SU-DHL-6 (cell line): ENCODE results near the gene DEFB113.

Source experiments
- H2AFZ ChIP-seq: fragments of 200-600 bp; sonication (generic); 2 replicates; pipeline ENCODE4 v1.6.1; 2014; ENCODE audit warnings: low read depth, mild to moderate bottlenecking, moderate library complexity, mixed read lengths, antibody characterized with exemption, low read length; ENCODE audit not compliant: severe bottlenecking
- H3F3A ChIP-seq: fragments of 200-600 bp; shearing (Covaris generic); 2 replicates; pipeline ENCODE4 v1.6.0; 2016; ENCODE audit warnings: antibody characterized with exemption, mild to moderate bottlenecking; ENCODE audit not compliant: insufficient read depth
- H3K27ac ChIP-seq: fragments of 200-600 bp; sonication (generic); 2 replicates; pipeline ENCODE4 v1.5.1; 2016; ENCODE audit warnings: low read depth, mild to moderate bottlenecking, low read length, moderate library complexity, mixed read lengths
- H3K27me3 ChIP-seq: fragments of 200-600 bp; sonication (generic), shearing (Covaris generic); 2 replicates; pipeline ENCODE4 v1.6.0; 2014; ENCODE audit warnings: mild to moderate bottlenecking, low read length
- H3K36me3 ChIP-seq: fragments of 200-600 bp; sonication (generic); 2 replicates; pipeline ENCODE4 v1.6.1; 2014; ENCODE audit warnings: mild to moderate bottlenecking, low read length, mixed read lengths
- H3K4me2 ChIP-seq: fragments of 300-600, 200-600 bp; shearing (Covaris generic), sonication (generic); 2 replicates; pipeline ENCODE4 v1.6.0; 2014; ENCODE audit warnings: low read length, low read depth, mild to moderate bottlenecking; ENCODE audit not compliant: poor library complexity, severe bottlenecking
- H3K4me3 ChIP-seq: fragments of 200-600 bp; sonication (generic); 2 replicates; pipeline ENCODE4 v1.5.1; 2014; ENCODE audit warnings: antibody characterized with exemption, low read length, mild to moderate bottlenecking, mixed read lengths; ENCODE audit not compliant: insufficient read depth, poor library complexity, severe bottlenecking
- H3K79me2 ChIP-seq: fragments of 200-600 bp; sonication (generic); 2 replicates; pipeline ENCODE4 v1.6.1; 2014; ENCODE audit warnings: mild to moderate bottlenecking, low read length, moderate library complexity; ENCODE audit not compliant: insufficient read depth
- H3K9ac ChIP-seq: fragments of 200-600 bp; sonication (generic); 2 replicates; pipeline ENCODE4 v1.7.0; 2014; ENCODE audit warnings: mild to moderate bottlenecking, low read length
- H3K9me2 ChIP-seq: fragments of 200-600 bp; sonication (generic); replicated peaks from 2 replicates; pipeline ENCODE4 v1.6.1; 2014; ENCODE audit warnings: low read length; ENCODE audit not compliant: insufficient read depth
- H3K9me3 ChIP-seq: fragments of 200-600 bp; sonication (generic); 2 replicates; pipeline ENCODE4 v1.6.1; 2014; ENCODE audit warnings: low read length, mixed read lengths; ENCODE audit not compliant: insufficient read depth
- H4K20me1 ChIP-seq: fragments of 200-600 bp; sonication (generic); 2 replicates; pipeline ENCODE4 v1.6.1; 2014; ENCODE audit warnings: low read depth, mild to moderate bottlenecking, antibody characterized with exemption, low read length, moderate library complexity, mixed read lengths
- CTCF ChIP-seq: fragments of 200-600 bp; sonication (generic); IDR thresholded peaks from one replicate; pipeline ENCODE4 v1.5.1; 2017; ENCODE audit warnings: antibody characterized with exemption, mild to moderate bottlenecking, low read length, moderate library complexity; ENCODE audit not compliant: insufficient read depth, poor library complexity, severe bottlenecking
- EZH2phosphoT487 ChIP-seq: fragments of 200-600 bp; sonication (generic), shearing (Covaris generic); conservative IDR thresholded peaks from 2 replicates; pipeline ENCODE4 v1.6.1; 2018; ENCODE audit warnings: mild to moderate bottlenecking, antibody characterized with exemption, low read length, moderate library complexity, mixed read lengths

Gene DEFB113

DNA sequence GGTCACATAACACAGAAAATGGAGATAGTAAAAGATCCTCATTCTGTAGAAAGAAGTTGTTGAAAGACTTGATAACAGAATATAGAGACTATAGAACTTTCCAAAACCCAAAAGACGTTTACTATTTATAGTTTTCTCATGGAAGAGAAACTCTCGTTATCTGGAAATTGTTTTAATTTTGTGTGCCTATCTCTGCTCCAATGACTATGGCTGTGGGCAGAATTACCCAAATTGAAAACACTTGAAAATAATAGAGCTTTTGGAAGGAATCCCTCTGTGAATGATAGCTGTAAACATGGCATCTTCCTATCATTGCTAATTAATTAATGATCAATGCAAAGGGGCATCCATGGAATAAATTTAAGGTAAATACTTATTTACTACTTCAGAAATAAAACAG, 5.4 kb downstream of the DEFB113 start, which contains the start of gene DEFB114:
Gene DEFB114 (minus strand): TSS at position 101 of the 400 bp plus-strand sequence. CDS start 59 bp downstream, at position 42.
- Histone ChIP-seq H3K9me3 (no peaks in the 10 kb centered on the region), H3K27ac (no peak within 1 kb of the TSS), H4K20me1 (peaks cover 2% of the 10 kb centered on the region; the same call in 1 of the 2 replicates), H3K4me2 (no peak within 1 kb of the TSS), H2AFZ (no peak within 1 kb of the TSS), H3K4me3 (no peak within 1 kb of the TSS), H3F3A (no peaks in the 10 kb centered on the region), H3K79me2 (no peaks in the 10 kb centered on the region), H3K27me3 (no peaks in the 10 kb centered on the region), H3K9me2 (no peaks in the 10 kb centered on the region), H3K36me3 (peaks cover 4% of the 10 kb centered on the region; the same call in 1 of the 2 replicates), H3K9ac (no peak within 1 kb of the TSS)
- TF ChIP-seq CTCF (no peak), EZH2phosphoT487 (no peak)

DNA sequence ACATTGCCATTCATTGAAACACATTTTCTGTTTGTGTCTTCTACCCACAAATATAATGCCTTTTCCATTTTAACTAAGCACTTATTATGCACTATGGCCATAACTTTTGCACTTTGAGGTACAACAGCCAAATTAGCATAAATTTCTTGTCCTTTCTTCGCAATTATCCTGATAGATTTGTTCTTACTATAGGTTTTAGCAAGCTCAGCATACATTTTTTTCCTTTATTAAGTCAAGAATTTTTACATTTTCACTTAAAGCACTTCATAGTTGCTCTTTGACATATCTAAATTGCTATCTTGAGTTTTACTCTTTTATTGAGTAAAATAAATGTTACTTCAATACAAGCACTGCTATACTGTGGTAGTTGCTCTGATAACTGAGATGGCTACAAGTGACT, 11.2 kb downstream of the DEFB113 start:
- no peak for TF ChIP-seq EZH2phosphoT487
- TF ChIP-seq CTCF, result no peak
- Histone ChIP-seq H3K79me2 (no peaks in the 10 kb centered on the region), H3K36me3 (peaks cover 4% of the 10 kb centered on the region; the same call in 1 of the 2 replicates), H3F3A (no peaks in the 10 kb centered on the region), H3K4me2 (no peak overlapping the region), H3K9ac (no peak overlapping the region), H2AFZ (no peak overlapping the region), H3K27me3 (no peaks in the 10 kb centered on the region), H3K4me3 (no peak overlapping the region), H3K27ac (no peak overlapping the region), H3K9me3 (no peaks in the 10 kb centered on the region; the same call in 1 of the 2 replicates), H4K20me1 (no peaks in the 10 kb centered on the region), H3K9me2 (no peaks in the 10 kb centered on the region)

GRCh38 chr6:49955847-49956246, 13.6 kb downstream of the DEFB113 start:
- Histone ChIP-seq H3K4me2 (no peak overlapping the region), H3K4me3 (no peak overlapping the region), H3K27me3 (no peaks in the 10 kb centered on the region), H3K79me2 (no peaks in the 10 kb centered on the region), H3K27ac (no peak overlapping the region), H3F3A (no peaks in the 10 kb centered on the region), H4K20me1 (no peaks in the 10 kb centered on the region; the same call in 1 of the 2 replicates), H3K9me2 (no peaks in the 10 kb centered on the region), H2AFZ (no peak overlapping the region), H3K9me3 (no peaks in the 10 kb centered on the region; the same call in 1 of the 2 replicates), H3K9ac (no peak overlapping the region), H3K36me3 (no peaks in the 10 kb centered on the region)
- no peak for TF ChIP-seq EZH2phosphoT487
- TF ChIP-seq CTCF, result no peak
